Measurements from ENCODE around the gene ANKZF1.
"Not testable (repeated sequence)": the region's sequence is repeated elsewhere in the genome, so short reads cannot be mapped to it uniquely, and the experiment has no call there.

The ANKZF1 gene

GRCh38 chr2:219252900-219253752 lies 23.5 kb downstream of the ANKZF1 start, which contains the start of gene TUBA4B:
Gene TUBA4B, plus strand, starts transcription at chr2:219253243. Its CDS starts 165 bp downstream, at chr2:219253408.
- FAIRE-seq = no peak

GRCh38 chr2:219253753-219254589 lies 24.4 kb downstream of the ANKZF1 start, which contains the start of gene TUBA4A:
Gene TUBA4A, minus strand, starts transcription at chr2:219253918. Its CDS starts 60 bp downstream, at chr2:219253858.
- FAIRE-seq = no peak
- peak; percentile 56 for DNase-seq (ENCODE audit: low spot score)

More at GRCh38 chr2:219252900-219253752, 23.5 kb downstream of the ANKZF1 start, which contains the start of gene TUBA4B:
- DNase-seq (ENCODE audit: low spot score) = peak; percentile 39

GRCh38 chr2:219254590-219255201 lies 25.1 kb downstream of the ANKZF1 start:
- DNase-seq (ENCODE audit: low spot score) (no peak), FAIRE-seq (no peak)

GRCh38 chr2:219258942-219259341 lies 29.3 kb downstream of the ANKZF1 start:
- DNase-seq (ENCODE audit: low spot score) = not testable (repeated sequence)

GRCh38 chr2:219261024-219261855 lies 31.6 kb downstream of the ANKZF1 start:
- DNase-seq (ENCODE audit: low spot score) = no peak
- no peak for FAIRE-seq

More at GRCh38 chr2:219258942-219259341, 29.3 kb downstream of the ANKZF1 start:
- not testable (repeated sequence) for FAIRE-seq

GRCh38 chr2:219266232-219266631 lies 36.6 kb downstream of the ANKZF1 start:
- FAIRE-seq (no peak), DNase-seq (ENCODE audit: low spot score) (no peak)

- DNase-seq (ENCODE audit: low spot score) = no peak
- no peak for FAIRE-seq
Observed at GRCh38 chr2:219266886-219267285, 37.3 kb downstream of the ANKZF1 start.

- DNase-seq (ENCODE audit: low spot score) (no peak), FAIRE-seq (no peak)
Observed at GRCh38 chr2:219268294-219268693, 38.7 kb downstream of the ANKZF1 start.

- DNase-seq (ENCODE audit: low spot score) = no peak
- FAIRE-seq = no peak
Observed at GRCh38 chr2:219269362-219270054, 39.9 kb downstream of the ANKZF1 start.

- DNase-seq (ENCODE audit: low spot score) = no peak
- no peak for FAIRE-seq
Observed at GRCh38 chr2:219270055-219270372, 40.4 kb downstream of the ANKZF1 start.

GRCh38 chr2:219271021-219271420 lies 41.4 kb downstream of the ANKZF1 start:
- FAIRE-seq (no peak), DNase-seq (ENCODE audit: low spot score) (no peak)

GRCh38 chr2:219272356-219272755 lies 42.8 kb downstream of the ANKZF1 start:
- peak; percentile 15 for FAIRE-seq

GRCh38 chr2:219272995-219273394 lies 43.4 kb downstream of the ANKZF1 start:
- DNase-seq (ENCODE audit: low spot score) (peak; percentile 89), FAIRE-seq (peak; percentile 94)

More at GRCh38 chr2:219272356-219272755, 42.8 kb downstream of the ANKZF1 start:
- DNase-seq (ENCODE audit: low spot score) = peak; percentile 45

- peak; percentile 90 for FAIRE-seq
Observed at GRCh38 chr2:219273937-219274336, 44.3 kb downstream of the ANKZF1 start.

GRCh38 chr2:219274361-219274921 lies 44.8 kb downstream of the ANKZF1 start:
- FAIRE-seq = peak; percentile 94
- peak; percentile 95 for DNase-seq (ENCODE audit: low spot score)

More at GRCh38 chr2:219273937-219274336, 44.3 kb downstream of the ANKZF1 start:
- DNase-seq (ENCODE audit: low spot score) = peak; percentile 97

- peak; percentile 63 for FAIRE-seq
Observed at GRCh38 chr2:219277703-219278654, 48.4 kb downstream of the ANKZF1 start.

GRCh38 chr2:219278655-219279150 lies 49.1 kb downstream of the ANKZF1 start:
- DNase-seq (ENCODE audit: low spot score) (no peak), FAIRE-seq (peak; percentile 94)

More at GRCh38 chr2:219277703-219278654, 48.4 kb downstream of the ANKZF1 start:
- peak; percentile 69 for DNase-seq (ENCODE audit: low spot score)
